HG03558 (cell line): Measurements from ENCODE around the gene KDM1A.

Experiments used
- ATAC-seq: cut with Tn5 transposase; IDR thresholded peaks from one replicate; pipeline ENCODE4 v1.9.1; 2021; ENCODE audit warnings: moderate number of reproducible peaks; ENCODE audit not compliant: unreplicated experiment; ENCODE audit errors: extremely low read depth

Gene KDM1A

GRCh38 chr1:23126801-23127200 lies 107.5 kb downstream of the KDM1A start:
- no peak for ATAC-seq

- ATAC-seq, result no peak
These were observed 110.6 kb downstream of the KDM1A start for GRCh38 chr1:23129846-23130245.

DNA sequence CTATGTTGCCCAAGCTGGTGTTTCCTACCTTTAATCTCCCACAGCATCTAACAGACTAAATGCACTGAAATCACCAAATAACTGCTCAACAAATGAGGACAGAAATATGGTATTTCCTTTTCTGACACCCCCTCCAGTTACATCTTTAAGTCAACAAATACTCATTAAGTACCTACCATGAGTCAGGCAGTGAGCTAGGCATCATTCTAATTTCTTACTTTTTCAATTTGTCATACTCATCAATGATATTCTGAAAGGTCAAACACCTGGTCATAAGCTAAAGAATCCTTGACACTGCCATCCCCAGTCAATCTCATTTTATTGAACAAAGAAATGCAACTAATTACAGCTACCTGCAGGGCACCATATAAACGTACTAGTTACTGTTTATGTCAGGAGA lies 112.8 kb downstream of the KDM1A start:
- ATAC-seq, result no peak
